Stimulated activated CD8-positive, alpha-beta memory T cell treated with anti-CD3 and anti-CD28 coated beads, Interleukin-7, amount 100 ng/mL, for 24 hours (primary cell): ENCODE measurements around the gene ALS2CL.
"Not testable (repeated sequence)": the region's sequence is repeated elsewhere in the genome, so short reads cannot be mapped to it uniquely, and the experiment has no call there.

Experiments used
- DNase-seq: peaks from one replicate; pipeline ENCODE4 v3.0.0-alpha.2; 2020; ENCODE audit warnings: low read depth

Gene ALS2CL

GRCh38 chr3:46693038-46693891, at the start of gene ALS2CL:
ALS2CL (minus strand) TSS chr3:46693679; CDS start chr3:46689440, 4,239 bp downstream.
- no peak for DNase-seq

- DNase-seq: no peak
Measured at GRCh38 chr3:46742992-46743585, 49.6 kb upstream of the ALS2CL start.

DNA sequence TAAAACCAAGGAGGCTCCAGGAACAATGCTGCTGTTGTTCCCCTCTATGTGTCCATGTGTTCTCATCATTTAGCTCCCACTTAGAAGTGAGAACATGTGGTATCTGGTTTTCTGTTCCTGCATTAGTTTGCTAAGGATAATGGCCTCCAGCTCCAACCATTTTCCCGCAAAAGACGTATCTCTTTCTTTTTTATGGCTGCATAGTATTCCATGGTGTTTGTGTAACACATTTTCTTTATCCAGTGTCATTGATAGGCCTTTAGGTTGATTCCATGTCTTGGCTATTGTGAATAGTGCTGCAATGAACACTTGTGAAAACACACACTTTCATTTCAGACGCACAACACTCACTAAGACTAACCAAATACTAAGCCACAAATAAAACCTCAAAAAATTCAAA, 46.1 kb upstream of the ALS2CL start:
- DNase-seq: not testable (repeated sequence)

GRCh38 chr3:46737329-46737731, 43.9 kb upstream of the ALS2CL start:
- DNase-seq: no peak

DNA sequence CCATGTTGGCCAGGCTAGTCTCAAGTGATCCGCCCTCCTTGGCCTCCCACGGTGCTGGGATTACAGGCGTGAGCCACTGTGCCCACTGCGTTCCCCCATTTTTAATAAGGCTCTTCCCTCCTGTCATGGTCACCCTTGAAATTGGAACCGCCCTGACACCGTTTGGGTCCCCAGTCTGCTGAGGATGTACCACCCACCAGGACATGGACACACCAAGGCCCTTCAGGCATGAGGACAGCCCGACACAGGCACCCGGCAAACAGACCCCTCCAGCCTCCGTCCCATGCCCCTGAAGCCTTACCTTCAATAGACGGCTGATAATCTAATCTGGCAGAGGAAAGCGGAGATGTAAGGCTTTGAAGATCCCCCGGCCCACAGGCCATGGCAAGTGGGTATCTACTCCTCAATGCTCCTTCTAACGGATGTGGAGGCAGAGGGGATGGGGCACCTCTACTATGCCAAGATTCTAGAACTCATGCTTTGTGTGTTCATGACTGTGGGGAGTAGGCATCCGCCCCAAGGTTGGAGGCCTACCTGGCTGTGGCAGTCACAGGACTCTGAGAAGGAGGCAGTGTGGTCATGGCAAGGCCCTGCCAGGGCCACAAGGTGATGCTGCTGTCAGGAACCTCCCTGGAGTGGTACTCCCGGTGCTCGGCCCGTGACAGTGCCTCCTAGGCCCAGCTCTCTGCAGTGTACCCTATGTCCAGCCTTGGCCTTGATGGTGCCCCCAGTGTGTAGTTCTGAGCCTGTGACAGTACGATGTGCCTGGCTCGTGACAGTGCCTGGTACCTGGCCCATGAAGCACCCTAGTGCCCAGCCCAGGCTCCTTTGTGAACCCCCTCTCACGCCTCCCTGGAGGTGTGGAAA, 42.8 kb upstream of the ALS2CL start:
- no peak for DNase-seq

DNA sequence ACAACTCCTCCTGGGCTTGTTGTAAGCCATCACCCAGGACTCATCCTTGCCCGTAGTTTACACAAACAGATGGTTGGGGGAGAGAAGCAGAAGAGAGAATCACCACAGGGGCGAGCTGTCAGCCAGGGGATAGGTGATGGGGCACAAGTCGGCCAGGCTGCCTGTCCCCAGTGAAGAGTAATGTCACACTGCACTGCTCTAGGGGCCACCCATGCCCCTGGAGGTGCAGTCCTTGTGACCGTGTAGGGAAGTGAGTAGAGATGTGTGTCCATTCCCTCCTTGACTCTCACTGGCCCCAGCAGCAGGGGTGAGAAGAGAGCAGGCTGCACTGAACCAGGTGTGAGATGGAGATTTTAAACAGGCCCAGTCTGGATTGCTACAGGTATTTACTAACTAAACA, 41.3 kb upstream of the ALS2CL start:
- DNase-seq: no peak

- no peak for DNase-seq
Measured at GRCh38 chr3:46733026-46733800, 39.7 kb upstream of the ALS2CL start.

- no peak for DNase-seq
Measured at GRCh38 chr3:46731795-46732194, 38.3 kb upstream of the ALS2CL start.

DNA sequence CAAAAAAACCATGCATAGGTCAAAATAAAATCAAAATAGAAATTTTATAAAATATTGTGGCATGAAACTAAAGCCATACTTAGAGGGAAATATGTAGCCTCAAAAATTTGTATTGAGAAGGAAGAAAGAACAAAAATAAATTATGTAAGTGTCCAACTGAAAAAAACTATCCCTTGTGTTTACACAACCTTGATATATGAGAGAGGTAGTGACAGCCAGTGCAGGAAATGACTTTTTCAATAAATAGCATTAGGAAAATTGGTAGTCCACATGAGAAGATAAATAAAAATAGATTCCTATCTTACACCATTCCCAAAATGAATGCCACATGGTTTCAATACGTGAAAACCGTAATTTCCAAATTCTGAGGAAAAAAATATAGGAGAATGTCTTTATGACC, 37.3 kb upstream of the ALS2CL start:
- no peak for DNase-seq

GRCh38 chr3:46729038-46729437, 35.6 kb upstream of the ALS2CL start:
- DNase-seq: no peak

DNA sequence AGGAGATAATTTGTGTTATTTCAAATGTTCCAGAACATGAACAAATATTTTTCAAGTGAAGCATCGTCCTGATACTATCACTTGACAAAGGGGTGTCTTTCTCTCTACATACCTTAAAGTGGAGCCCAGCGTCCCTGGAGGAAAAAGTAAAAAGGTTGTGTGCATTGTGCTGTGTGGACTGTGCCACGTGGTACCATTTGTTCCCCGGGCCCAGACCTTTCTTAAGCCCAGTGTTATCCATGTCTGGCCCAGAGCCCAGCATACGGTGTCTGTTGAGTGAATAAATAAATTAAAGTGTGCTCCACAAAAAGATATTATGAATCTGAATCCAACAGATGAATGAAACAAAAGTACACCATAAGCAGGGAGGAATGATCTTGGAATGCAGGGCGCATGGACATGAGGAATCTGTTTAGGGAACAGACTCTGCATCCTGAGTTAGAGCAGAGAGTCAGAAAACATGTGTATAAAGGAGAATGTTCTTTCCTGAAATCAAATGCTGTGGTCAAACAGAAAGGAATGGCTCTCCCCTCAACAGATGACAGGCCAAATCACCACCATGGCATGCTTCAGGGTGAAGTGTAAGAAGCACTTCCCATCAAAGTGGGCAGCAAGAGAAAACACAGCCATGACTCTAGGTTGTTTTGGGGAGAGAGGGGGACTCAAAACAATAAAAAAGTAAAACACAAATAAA, 32.3 kb upstream of the ALS2CL start:
- DNase-seq: no peak

DNA sequence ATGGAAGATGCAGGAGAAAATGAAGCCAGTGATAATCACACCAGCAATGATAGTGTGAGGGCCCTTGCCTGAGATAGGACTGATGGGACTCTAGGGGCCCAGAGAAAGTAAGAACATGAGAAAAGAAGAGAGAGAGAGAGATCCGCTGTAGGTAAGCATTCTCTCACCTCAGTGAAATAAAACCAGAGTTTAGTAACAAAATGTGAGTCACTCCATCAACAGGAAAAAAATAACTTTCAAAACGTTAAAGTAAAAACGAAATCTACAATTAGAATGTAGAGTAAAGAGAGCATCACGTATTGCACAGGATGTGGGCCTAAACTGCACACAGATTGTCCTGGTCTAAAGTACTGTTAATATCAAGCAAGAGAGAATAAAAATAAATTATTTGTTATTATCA, 30.9 kb upstream of the ALS2CL start:
- no peak for DNase-seq

DNA sequence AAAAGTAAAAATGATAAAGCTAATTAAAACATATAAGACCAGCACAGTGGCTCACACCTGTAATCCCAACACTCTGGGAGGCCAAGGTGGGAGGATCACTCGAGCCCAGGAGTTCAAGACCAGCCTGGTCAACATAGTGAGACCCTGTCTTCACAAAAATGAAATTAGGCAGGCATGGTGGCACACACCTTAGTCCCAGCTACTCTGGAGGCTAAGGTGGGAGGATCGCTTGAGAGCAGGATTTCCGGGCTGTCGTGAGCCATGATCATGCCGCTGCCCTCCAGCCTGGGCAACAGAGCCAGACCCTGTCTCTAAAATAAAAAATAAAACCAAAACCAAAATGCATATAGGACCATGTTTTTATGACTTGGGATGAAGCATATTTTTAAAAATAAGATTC, 29.0 kb upstream of the ALS2CL start:
- no peak for DNase-seq

- no peak for DNase-seq
Measured at GRCh38 chr3:46721009-46721408, 27.5 kb upstream of the ALS2CL start.

- DNase-seq: no peak
Measured at GRCh38 chr3:46719735-46720271, 26.3 kb upstream of the ALS2CL start.

- DNase-seq: no peak
Measured at GRCh38 chr3:46719044-46719565, 25.6 kb upstream of the ALS2CL start.

- no peak for DNase-seq
Measured at GRCh38 chr3:46717447-46718231, 24.2 kb upstream of the ALS2CL start, which contains the start of gene PRSS50. PRSS50 (minus strand) TSS chr3:46717869; CDS start chr3:46717824, 45 bp downstream.

- no peak for DNase-seq
Measured at GRCh38 chr3:46716461-46717441, 23.3 kb upstream of the ALS2CL start.
